ENCODE results near the gene IDH3A.

IDH3A gene

GRCh38 chr15:78149068-78149804, at the start of gene IDH3A:
Gene IDH3A (plus strand): TSS chr15:78149362. CDS start chr15:78149404, 42 bp downstream.
- DNase-seq: peak; percentile 82 to 92

DNA sequence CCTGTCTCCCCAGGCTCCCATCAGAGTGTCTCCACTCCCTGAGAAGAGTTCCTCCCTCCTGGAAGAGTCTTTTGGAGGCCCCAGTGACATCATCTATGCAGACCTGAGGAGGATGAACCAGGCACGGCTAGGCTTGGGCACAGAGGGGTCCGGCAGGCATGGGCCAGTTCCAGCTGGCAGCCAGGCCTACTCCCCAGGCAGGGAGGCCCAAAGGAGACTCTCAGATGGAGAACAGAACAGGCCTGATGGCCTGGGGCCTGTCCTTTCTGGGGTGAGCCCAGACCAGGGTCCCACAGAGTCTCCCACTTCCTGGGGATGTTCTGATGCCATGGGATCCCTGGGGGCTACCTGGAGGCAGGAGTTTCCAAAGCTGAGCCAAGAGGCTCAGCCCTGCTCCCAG, 48.3 kb upstream of the IDH3A start:
- DNase-seq: no peak

GRCh38 chr15:78101423-78102105, 47.6 kb upstream of the IDH3A start:
- DNase-seq: no peak

- no peak for DNase-seq
Measured at GRCh38 chr15:78102211-78102610, 47.0 kb upstream of the IDH3A start.

DNA sequence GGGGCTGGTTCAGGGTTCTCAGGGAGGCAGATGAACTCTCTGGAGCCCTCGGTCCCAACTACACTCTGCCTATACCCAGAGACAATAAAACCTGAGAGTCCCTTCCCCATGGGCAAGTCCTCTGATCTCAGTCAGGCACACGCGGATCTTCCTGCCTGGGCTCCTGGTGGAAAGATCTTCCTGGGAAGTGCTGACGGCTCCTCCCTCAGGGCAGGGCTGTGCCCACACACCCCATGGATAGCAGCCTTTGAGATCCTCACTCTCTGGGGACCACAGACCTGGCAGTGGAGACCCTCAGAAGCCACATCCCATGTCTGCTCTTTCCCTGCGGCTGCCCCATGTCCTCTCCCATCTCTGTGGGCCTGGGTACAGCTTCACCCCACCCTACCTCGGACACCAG, 46.4 kb upstream of the IDH3A start:
- DNase-seq: no peak

DNA sequence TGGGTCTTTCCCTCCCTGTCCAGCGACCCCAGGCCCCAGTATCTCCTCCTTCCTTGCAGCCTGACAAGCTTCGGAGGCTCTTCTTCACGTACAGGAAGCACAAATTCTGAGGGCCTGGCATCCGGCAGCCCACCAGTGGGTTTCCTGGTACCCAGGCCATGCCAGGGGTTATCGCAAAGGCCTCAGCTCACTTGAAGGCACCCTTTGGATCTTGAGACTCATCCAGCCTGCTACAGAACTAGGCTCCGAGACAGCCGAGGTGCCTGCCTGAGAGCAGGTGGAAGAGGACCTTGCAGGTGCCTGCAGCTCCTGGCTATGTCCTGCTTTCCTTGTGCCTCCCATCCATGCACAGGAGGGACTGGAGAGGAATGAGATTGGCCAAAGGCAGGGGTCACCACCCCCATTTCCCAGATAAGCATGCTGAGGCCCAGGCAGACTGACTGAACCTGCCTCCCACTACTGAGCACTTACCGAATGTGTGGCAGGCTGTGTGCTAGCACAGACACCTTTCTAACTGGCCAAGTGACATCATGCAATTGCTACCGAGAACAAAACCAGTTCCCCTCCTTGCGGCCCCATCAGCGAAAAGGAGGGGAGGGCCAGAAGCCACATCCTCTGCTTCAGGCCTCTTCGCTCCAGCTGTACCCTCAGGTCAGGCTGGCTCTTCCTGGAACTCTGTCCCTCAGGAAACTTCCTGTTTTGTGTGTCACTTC, 45.6 kb upstream of the IDH3A start:
- no peak for DNase-seq

- DNase-seq: no peak
Measured at GRCh38 chr15:78104119-78104479, 45.1 kb upstream of the IDH3A start.

DNA sequence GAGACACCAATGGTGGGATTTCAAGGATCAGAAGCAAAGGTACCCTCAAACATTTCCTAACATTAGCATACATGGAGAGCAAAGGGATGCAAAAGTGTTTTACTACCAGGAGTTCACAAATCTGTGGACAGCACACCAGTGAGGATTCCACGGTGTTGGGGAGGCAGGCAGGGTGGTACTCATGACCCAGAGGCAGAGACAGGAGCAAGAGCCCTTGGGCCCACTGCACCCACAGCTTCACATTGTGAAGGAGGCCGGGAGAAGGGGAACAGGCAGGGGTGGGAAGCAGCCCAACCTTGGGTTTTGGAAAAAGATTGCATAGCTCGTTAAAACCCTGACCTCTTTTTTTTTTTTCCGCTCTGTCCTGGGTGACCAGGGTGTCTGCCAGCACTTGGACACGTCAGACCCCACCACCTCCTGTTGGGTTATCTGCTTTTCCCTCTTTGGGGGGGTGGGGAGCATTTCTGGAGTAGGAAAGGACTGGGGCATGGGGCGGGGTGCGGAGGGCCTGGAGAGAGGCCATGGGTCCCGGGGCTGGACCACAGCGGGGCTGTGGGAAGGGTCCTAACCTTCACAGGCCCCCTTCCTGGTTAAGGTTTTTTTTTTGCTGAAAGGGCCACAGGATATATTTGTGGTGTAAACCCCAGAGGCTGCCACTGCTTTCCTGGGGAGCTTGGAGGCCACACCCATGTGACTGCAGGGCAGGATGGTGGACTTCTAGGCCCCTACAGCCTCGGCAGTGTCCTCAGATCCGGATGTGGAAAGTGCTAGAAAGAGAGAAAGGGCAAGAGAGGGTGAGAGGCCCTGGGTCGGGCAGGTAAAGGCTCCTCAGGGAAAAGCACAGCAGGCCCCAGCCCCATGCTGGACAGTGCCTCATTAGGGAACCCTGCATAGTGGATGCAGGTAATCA, 44.3 kb upstream of the IDH3A start:
- no peak for DNase-seq

DNA sequence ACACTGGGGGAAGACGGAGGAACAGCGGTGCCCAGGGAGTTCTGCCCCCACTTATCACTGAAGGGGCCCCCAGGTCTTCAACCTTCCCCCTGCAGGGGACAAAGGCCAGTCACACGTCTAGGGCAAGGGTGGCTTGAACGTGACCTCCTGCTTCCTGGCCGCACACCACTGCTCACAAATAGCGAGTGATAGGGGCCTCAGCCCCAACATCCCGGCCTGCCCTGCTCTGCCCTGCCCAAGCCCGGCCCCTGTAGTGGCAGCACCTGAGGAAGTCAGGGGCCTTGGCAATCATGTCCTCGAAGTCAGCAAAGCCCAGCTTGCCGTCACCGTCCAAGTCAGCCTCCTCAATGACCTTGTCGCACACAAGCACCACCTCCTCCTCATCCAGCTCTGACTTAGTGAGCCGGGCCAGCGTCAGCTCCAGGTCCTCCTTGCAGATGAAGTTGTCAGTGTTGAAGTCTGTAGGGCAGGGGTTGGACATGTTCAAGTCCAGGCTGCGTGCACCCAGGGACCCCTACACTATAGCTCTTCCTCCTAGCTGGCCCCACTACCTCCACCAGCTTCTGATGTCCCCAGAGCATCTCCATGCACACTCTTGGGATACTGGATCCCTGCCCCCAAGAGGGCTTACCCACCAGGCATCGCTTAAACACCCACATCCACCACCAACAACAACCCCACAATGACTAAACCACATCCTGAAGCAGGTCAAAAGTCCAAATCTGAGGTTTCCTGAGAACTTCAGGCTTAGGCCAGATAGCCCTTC, 43.5 kb upstream of the IDH3A start:
- no peak for DNase-seq

DNA sequence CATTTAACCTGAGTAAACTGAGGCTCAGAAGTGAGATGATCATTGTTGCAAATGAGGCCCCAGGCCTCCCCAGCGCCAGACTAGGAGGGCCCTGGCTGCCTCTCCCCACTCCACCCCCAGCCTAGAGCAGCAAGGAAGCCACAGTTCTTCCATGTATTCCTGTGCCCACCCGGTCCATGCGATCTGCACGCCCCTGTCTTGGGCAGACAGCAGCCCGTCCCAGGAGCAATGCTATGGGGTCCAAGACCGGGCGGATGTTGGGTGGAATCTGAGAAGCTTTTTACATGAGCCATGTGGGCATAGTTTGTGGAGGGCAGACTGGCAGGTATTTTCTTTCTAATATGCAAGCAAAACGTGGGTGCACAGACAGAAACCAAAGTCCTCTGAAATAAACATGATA, 41.7 kb upstream of the IDH3A start:
- no peak for DNase-seq

- no peak for DNase-seq
Measured at GRCh38 chr15:78108300-78109084, 40.7 kb upstream of the IDH3A start.

DNA sequence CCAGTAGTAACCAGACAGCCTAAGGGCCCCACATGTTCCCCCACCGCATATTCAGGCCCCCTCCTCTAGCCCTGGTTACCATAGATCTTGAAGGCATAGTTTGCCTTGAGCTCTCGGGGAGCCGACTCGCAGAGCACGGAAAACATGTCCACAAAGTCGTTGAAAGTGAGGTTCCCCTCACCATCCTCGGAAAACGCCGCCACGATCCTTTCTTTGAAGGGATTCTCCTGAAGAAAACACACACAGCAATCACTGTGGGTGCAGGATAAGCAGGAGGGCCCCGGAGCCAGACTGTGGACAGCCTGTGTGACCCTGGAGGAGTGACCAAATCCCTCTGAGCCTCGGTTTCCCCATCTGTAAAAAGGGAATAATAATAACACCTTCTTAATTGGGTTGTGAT, 40.0 kb upstream of the IDH3A start:
- DNase-seq: no peak

GRCh38 chr15:78110096-78110495, 39.1 kb upstream of the IDH3A start:
- no peak for DNase-seq

- no peak for DNase-seq
Measured at GRCh38 chr15:78110916-78111475, 38.2 kb upstream of the IDH3A start.

DNA sequence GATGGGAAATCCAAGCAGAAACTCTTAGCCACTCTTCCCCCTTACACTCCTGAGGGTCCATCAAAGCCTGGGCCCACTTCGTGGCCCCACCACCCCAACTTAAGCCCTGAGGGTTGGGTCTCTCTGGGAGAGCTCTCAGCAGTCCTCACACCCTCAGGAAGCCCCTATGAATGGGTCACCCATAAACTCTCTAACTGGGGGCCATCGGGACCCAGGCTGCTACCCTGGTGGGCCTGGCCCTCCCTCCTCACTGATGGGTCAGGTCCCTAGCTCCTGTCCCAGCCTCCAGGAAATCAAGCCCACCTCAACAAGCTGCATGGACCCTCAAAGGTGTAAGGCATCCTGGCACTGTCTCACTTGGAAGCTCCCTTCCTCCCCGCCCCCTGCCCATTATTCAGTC, 37.4 kb upstream of the IDH3A start:
- no peak for DNase-seq

DNA sequence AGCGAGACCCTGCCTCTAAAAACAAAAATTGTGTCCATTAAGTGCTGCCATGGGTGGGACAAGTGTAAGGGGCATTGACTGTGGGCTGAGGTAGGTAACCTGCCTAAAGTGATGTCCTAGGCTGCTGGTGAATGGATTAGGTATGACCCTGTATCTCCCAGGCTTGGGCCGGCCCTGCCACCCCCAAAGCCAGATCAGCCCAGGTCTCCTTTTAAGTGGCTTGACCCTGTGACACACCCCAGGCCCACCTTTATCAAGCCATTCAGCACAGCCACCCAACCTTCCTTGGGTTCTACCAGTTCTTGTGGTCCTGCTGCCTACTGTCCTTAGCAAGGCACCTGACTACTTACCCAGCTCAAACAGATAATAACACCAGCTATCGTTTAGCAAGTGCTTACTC, 36.6 kb upstream of the IDH3A start:
- no peak for DNase-seq

- no peak for DNase-seq
Measured at GRCh38 chr15:78120523-78120922, 28.6 kb upstream of the IDH3A start.

GRCh38 chr15:78125267-78125666, 23.9 kb upstream of the IDH3A start:
- no peak for DNase-seq

GRCh38 chr15:78127882-78128281, 21.3 kb upstream of the IDH3A start:
- DNase-seq: no peak

DNA sequence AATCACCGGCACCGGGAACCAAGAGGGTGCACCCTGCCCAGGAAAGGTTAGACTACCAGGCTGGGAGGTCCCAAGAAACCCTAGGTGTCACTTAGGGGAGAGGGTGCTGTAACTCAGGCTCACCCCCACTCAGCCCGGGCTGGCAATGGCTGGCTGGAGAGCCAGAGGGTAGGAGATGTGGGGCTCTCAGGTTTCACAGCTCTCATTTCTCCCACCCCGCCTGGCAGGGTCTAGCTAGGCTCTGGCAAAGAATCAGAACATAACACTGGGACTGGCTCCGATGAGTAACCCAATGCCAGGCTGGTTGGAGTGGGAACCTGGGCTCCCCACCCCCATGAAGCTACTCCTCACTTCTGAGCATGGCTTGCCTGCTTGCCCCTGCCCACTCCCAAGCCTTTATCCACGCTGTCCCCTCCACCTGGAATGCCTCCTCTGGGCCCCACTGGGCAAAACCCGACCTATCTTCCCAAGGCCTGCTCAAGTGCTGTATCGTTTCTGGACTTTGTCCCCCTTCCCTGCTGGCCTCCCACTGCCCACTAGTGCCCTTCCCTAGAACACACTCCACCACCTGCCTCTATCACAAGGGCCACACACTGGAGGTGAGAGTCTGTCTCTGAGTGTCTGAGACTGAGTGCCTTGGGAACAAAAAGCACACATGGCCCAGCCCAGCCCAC, 19.9 kb upstream of the IDH3A start:
- DNase-seq: no peak
